GM23248 (cell line): ENCODE results near the gene HNRNPD.

Source experiments
- EZH2 ChIP-seq: fragments of 200-600 bp; sonication (generic); IDR thresholded peaks from 2 replicates; pipeline ENCODE4 v1.6.1; 2018; ENCODE audit warnings: antibody characterized with exemption, mild to moderate bottlenecking; ENCODE audit not compliant: insufficient read depth, poor library complexity, severe bottlenecking
- EZH2phosphoT487 ChIP-seq: fragments of 200-600 bp; sonication (generic); IDR thresholded peaks from 2 replicates; pipeline ENCODE4 v1.6.1; 2018; ENCODE audit warnings: antibody characterized with exemption, moderate library complexity, mild to moderate bottlenecking, low read depth; ENCODE audit not compliant: insufficient read depth

DNA sequence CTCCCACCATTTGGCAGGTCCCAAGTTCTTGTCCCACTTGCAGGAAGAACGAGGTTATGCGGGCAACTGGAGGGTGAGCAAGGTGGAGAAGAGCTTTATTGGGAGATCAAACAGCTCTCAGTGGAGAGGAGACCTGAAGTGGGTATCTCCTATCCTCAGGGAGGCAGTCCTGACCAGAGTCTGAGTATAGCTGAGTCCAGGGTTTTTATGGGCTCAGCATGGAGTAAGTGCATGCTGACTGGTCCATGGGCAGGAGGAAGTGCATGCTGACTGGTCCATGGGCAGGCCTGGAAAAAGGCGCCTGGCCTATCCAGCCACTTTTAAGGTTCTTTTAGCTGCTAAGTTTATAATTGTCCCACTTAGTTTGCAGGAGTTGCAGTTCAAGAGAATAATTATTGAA, 7.4 kb upstream of the HNRNPD start:
- TF ChIP-seq EZH2, result no peak
- no peak for TF ChIP-seq EZH2phosphoT487
